Measurements from ENCODE around the gene TP53RK.

The TP53RK gene

GRCh38 chr20:46673394-46674252 is 15.6 kb downstream of the TP53RK start:
- H3K4me3 ChIP-seq (ENCODE audit: low read depth in 1 of 2, low read length in 2 of 2) = no peak overlapping the region
- no peaks in the 10 kb centered on the region for H3K36me3 ChIP-seq (ENCODE audit: control insufficient read depth in 1 of 2, insufficient read depth in 2 of 2, low read length in 2 of 2)
- peaks cover 0 to 3% of the 10 kb centered on the region in 2 donors for H3K27me3 ChIP-seq (ENCODE audit: control insufficient read depth in 1 of 2, insufficient read depth in 2 of 2, low read length in 2 of 2)
- no peak overlapping the region for H3K27ac ChIP-seq (ENCODE audit: low read depth, low read length)
- H3K9me3 ChIP-seq (ENCODE audit: control insufficient read depth in 1 of 2, low read length in 2 of 2) = peaks cover 0 to 5% of the 10 kb centered on the region in 2 donors
- H3K9ac ChIP-seq (ENCODE audit: low read depth in 1 of 2, low read length in 2 of 2) = no peak overlapping the region
- no peaks in the 10 kb centered on the region for H3K4me1 ChIP-seq (ENCODE audit: control insufficient read depth in 1 of 2, insufficient read depth in 2 of 2, low read length in 2 of 2)

DNA sequence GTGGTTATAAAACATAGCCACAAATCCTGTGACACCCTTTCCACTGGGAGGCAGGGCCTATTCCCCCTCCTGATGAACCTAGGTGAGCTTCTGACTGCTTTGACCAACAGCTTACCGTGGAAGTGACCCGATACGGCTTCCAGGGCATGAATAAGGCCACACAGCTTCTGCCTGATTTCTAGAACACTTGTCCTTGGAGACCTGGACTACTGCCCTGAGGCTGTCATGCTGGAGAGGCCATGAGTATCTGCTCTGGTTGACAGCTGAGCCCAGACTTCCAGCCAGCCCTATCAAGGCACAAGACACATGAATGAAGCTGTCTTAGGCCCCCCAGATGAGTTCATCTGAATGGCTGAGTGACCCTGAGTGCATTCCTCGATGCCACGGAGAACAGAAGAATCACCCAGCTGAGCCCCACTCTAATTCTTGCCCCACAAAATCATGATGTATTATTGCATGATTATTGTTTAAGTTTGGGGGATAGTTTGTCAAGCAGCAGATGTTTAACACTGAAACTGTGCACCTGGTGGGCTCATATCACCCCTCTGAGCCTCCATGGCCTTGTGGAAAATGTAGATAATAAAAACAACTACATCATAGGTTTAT is 16.6 kb downstream of the TP53RK start:
- H3K9ac ChIP-seq (ENCODE audit: low read depth in 1 of 2, low read length in 2 of 2) = no peak overlapping the region
- no peaks in the 10 kb centered on the region for H3K4me1 ChIP-seq (ENCODE audit: control insufficient read depth in 1 of 2, insufficient read depth in 2 of 2, low read length in 2 of 2)
- H3K4me3 ChIP-seq (ENCODE audit: low read depth in 1 of 2, low read length in 2 of 2) = no peak overlapping the region
- no peak overlapping the region for H3K27ac ChIP-seq (ENCODE audit: low read depth, low read length)
- H3K36me3 ChIP-seq (ENCODE audit: control insufficient read depth in 1 of 2, insufficient read depth in 2 of 2, low read length in 2 of 2) = no peaks in the 10 kb centered on the region
- peaks cover 0 to 5% of the 10 kb centered on the region in 2 donors for H3K9me3 ChIP-seq (ENCODE audit: control insufficient read depth in 1 of 2, low read length in 2 of 2)
- peaks cover 0 to 3% of the 10 kb centered on the region in 2 donors for H3K27me3 ChIP-seq (ENCODE audit: control insufficient read depth in 1 of 2, insufficient read depth in 2 of 2, low read length in 2 of 2)

GRCh38 chr20:46671866-46672542 is 17.2 kb downstream of the TP53RK start:
- Histone ChIP-seq H3K4me1 (ENCODE audit: control insufficient read depth in 1 of 2, insufficient read depth in 2 of 2, low read length in 2 of 2) (no peaks in the 10 kb centered on the region), H3K4me3 (ENCODE audit: low read depth in 1 of 2, low read length in 2 of 2) (no peak overlapping the region), H3K9ac (ENCODE audit: low read depth in 1 of 2, low read length in 2 of 2) (no peak overlapping the region), H3K9me3 (ENCODE audit: control insufficient read depth in 1 of 2, low read length in 2 of 2) (peaks cover 0 to 5% of the 10 kb centered on the region in 2 donors), H3K27me3 (ENCODE audit: control insufficient read depth in 1 of 2, insufficient read depth in 2 of 2, low read length in 2 of 2) (peaks cover 0 to 3% of the 10 kb centered on the region in 2 donors), H3K36me3 (ENCODE audit: control insufficient read depth in 1 of 2, insufficient read depth in 2 of 2, low read length in 2 of 2) (no peaks in the 10 kb centered on the region), H3K27ac (ENCODE audit: low read depth, low read length) (no peak overlapping the region)

DNA sequence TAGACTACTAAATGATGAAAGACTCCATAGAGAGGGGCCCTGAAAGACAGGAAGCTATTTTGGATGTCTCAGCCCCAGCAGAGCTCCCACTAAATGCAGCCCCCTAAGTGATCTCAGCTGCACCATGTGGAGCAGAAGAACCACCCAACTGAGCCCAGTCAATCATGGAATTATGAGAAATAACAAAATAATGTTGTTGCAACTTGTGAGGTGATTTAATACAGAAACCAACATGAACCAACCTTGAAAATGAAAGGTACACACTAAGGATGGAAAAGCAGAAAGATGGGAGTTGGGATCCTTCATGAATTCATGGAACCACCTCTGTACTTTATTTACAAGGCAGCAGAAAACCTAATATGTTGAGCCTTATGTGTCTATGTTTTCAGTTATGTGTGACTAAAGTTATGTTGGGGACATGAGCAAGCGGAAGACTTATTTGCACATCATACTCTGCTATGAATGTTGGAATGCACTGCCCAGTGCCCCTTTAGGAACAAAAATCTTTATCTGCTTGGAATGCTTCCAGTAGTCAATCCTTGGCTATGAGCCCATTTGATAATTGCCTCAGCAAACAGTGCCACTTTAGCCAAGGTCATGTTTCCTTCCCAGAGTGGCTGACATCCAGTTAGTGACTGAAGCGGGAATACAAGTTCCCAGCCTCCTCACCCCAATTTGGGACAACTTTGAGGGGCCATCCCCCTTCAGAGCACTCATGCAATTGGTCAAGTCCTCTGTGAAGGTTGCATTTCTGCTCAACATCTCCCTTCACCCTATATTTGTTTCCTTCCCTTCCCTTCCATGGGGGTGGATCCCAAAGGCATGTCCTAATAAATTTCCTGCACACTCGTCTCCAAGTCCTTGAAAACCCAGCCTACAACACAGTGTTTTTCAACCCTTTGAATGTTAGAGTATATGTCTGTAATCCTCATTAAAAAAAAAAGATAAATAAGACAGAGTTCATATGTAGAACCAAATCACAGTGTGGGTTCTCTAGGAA is 18.4 kb downstream of the TP53RK start:
- H3K27me3 ChIP-seq (ENCODE audit: control insufficient read depth in 1 of 2, insufficient read depth in 2 of 2, low read length in 2 of 2) = peaks cover 0 to 3% of the 10 kb centered on the region in 2 donors
- no peak overlapping the region for H3K27ac ChIP-seq (ENCODE audit: low read depth, low read length)
- no peak overlapping the region for H3K9ac ChIP-seq (ENCODE audit: low read depth in 1 of 2, low read length in 2 of 2)
- no peaks in the 10 kb centered on the region for H3K36me3 ChIP-seq (ENCODE audit: control insufficient read depth in 1 of 2, insufficient read depth in 2 of 2, low read length in 2 of 2)
- peaks cover 0 to 5% of the 10 kb centered on the region in 2 donors for H3K9me3 ChIP-seq (ENCODE audit: control insufficient read depth in 1 of 2, low read length in 2 of 2)
- H3K4me3 ChIP-seq (ENCODE audit: low read depth in 1 of 2, low read length in 2 of 2) = no peak overlapping the region
- H3K4me1 ChIP-seq (ENCODE audit: control insufficient read depth in 1 of 2, insufficient read depth in 2 of 2, low read length in 2 of 2) = no peaks in the 10 kb centered on the region

- Histone ChIP-seq H3K27me3 (ENCODE audit: control insufficient read depth in 1 of 2, insufficient read depth in 2 of 2, low read length in 2 of 2) (peaks cover 0 to 3% of the 10 kb centered on the region in 2 donors), H3K9me3 (ENCODE audit: control insufficient read depth in 1 of 2, low read length in 2 of 2) (peaks cover 0 to 5% of the 10 kb centered on the region in 2 donors), H3K9ac (ENCODE audit: low read depth in 1 of 2, low read length in 2 of 2) (no peak overlapping the region), H3K36me3 (ENCODE audit: control insufficient read depth in 1 of 2, insufficient read depth in 2 of 2, low read length in 2 of 2) (no peaks in the 10 kb centered on the region), H3K4me3 (ENCODE audit: low read depth in 1 of 2, low read length in 2 of 2) (no peak overlapping the region), H3K27ac (ENCODE audit: low read depth, low read length) (no peak overlapping the region), H3K4me1 (ENCODE audit: control insufficient read depth in 1 of 2, insufficient read depth in 2 of 2, low read length in 2 of 2) (no peaks in the 10 kb centered on the region)
Observed at GRCh38 chr20:46670228-46670584, 19.0 kb downstream of the TP53RK start.

DNA sequence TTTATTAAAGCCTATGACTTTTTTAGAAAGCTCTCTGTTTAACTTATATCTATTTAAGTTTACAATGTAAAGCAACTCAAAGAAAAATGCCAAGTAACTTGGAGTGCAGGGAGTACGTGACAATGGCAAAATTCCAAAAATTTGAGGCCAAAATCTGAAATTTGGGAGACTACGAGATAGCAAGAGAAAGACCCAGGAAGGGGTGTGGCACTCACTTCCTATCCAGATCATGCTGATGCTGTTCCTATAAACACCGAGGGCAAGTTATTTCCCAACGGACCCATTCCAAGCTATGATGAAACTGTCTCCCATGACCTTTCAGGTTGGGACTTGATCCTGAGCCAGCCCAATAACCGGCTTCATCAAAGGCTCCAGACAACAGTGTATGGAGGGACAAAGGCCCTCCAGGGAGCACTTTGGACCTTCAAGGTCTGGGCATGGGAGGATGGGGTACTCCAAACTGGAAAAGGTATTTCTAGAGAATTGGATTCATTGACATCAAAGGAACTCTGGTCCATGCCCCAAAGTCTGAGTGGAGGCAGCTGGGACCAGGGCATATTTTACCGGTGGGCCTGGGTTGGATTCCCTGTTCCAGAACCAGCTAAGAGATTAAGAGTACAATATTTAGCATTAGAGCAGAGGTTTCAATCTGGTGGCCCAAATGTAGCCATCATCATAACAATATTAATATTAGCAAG is 22.3 kb downstream of the TP53RK start:
- peaks cover 0 to 5% of the 10 kb centered on the region in 2 donors for H3K9me3 ChIP-seq (ENCODE audit: control insufficient read depth in 1 of 2, low read length in 2 of 2)
- no peak overlapping the region for H3K27ac ChIP-seq (ENCODE audit: low read depth, low read length)
- H3K27me3 ChIP-seq (ENCODE audit: control insufficient read depth in 1 of 2, insufficient read depth in 2 of 2, low read length in 2 of 2) = no peaks in the 10 kb centered on the region
- no peaks in the 10 kb centered on the region for H3K4me1 ChIP-seq (ENCODE audit: control insufficient read depth in 1 of 2, insufficient read depth in 2 of 2, low read length in 2 of 2)
- no peaks in the 10 kb centered on the region for H3K36me3 ChIP-seq (ENCODE audit: control insufficient read depth in 1 of 2, insufficient read depth in 2 of 2, low read length in 2 of 2)
- no peak overlapping the region for H3K9ac ChIP-seq (ENCODE audit: low read depth in 1 of 2, low read length in 2 of 2)
- no peak overlapping the region for H3K4me3 ChIP-seq (ENCODE audit: low read depth in 1 of 2, low read length in 2 of 2)

- H3K4me3 ChIP-seq (ENCODE audit: low read depth in 1 of 2, low read length in 2 of 2) = no peak overlapping the region
- no peaks in the 10 kb centered on the region for H3K36me3 ChIP-seq (ENCODE audit: control insufficient read depth in 1 of 2, insufficient read depth in 2 of 2, low read length in 2 of 2)
- H3K27ac ChIP-seq (ENCODE audit: low read depth, low read length) = no peak overlapping the region
- H3K9ac ChIP-seq (ENCODE audit: low read depth in 1 of 2, low read length in 2 of 2) = no peak overlapping the region
- H3K9me3 ChIP-seq (ENCODE audit: control insufficient read depth in 1 of 2, low read length in 2 of 2) = peaks cover 0 to 5% of the 10 kb centered on the region in 2 donors
- H3K4me1 ChIP-seq (ENCODE audit: control insufficient read depth in 1 of 2, insufficient read depth in 2 of 2, low read length in 2 of 2) = no peaks in the 10 kb centered on the region
- no peaks in the 10 kb centered on the region for H3K27me3 ChIP-seq (ENCODE audit: control insufficient read depth in 1 of 2, insufficient read depth in 2 of 2, low read length in 2 of 2)
Observed at GRCh38 chr20:46666306-46666705, 22.9 kb downstream of the TP53RK start.

DNA sequence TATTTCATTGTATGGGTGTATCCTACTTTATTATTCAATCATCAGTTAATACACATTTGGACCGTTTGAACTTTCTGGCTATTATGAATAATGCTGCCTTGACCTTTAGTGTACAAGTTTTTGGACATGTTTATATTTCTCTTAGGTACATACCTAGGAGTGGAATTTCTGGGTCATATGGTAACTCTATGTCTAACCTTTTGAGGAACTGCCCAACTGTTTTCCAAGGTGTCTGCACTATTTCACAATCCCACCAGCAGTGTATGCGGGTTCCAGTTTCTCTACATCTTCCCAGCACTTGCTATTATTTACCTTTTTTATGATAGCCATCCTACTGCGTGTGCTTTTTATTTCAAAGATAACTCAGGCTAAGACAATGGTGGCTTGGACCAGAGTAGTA is 23.6 kb downstream of the TP53RK start:
- Histone ChIP-seq H3K9me3 (ENCODE audit: control insufficient read depth in 1 of 2, low read length in 2 of 2) (peaks cover 0 to 5% of the 10 kb centered on the region in 2 donors), H3K36me3 (ENCODE audit: control insufficient read depth in 1 of 2, insufficient read depth in 2 of 2, low read length in 2 of 2) (no peaks in the 10 kb centered on the region), H3K4me3 (ENCODE audit: low read depth in 1 of 2, low read length in 2 of 2) (no peak overlapping the region), H3K4me1 (ENCODE audit: control insufficient read depth in 1 of 2, insufficient read depth in 2 of 2, low read length in 2 of 2) (no peaks in the 10 kb centered on the region), H3K27ac (ENCODE audit: low read depth, low read length) (no peak overlapping the region), H3K27me3 (ENCODE audit: control insufficient read depth in 1 of 2, insufficient read depth in 2 of 2, low read length in 2 of 2) (no peaks in the 10 kb centered on the region), H3K9ac (ENCODE audit: low read depth in 1 of 2, low read length in 2 of 2) (no peak overlapping the region)

GRCh38 chr20:46663531-46663930 is 25.7 kb downstream of the TP53RK start:
- no peak overlapping the region for H3K4me3 ChIP-seq (ENCODE audit: low read depth in 1 of 2, low read length in 2 of 2)
- H3K9ac ChIP-seq (ENCODE audit: low read depth in 1 of 2, low read length in 2 of 2) = no peak overlapping the region
- H3K9me3 ChIP-seq (ENCODE audit: control insufficient read depth in 1 of 2, low read length in 2 of 2) = no peaks in the 10 kb centered on the region
- H3K27me3 ChIP-seq (ENCODE audit: control insufficient read depth in 1 of 2, insufficient read depth in 2 of 2, low read length in 2 of 2) = no peaks in the 10 kb centered on the region
- H3K36me3 ChIP-seq (ENCODE audit: control insufficient read depth in 1 of 2, insufficient read depth in 2 of 2, low read length in 2 of 2) = no peaks in the 10 kb centered on the region
- H3K4me1 ChIP-seq (ENCODE audit: control insufficient read depth in 1 of 2, insufficient read depth in 2 of 2, low read length in 2 of 2) = no peaks in the 10 kb centered on the region
- no peak overlapping the region for H3K27ac ChIP-seq (ENCODE audit: low read depth, low read length)

All from duodenal mucosa (tissue), 2 donors.